Measurements from ENCODE around the gene PRRT1B.

The PRRT1B gene

DNA sequence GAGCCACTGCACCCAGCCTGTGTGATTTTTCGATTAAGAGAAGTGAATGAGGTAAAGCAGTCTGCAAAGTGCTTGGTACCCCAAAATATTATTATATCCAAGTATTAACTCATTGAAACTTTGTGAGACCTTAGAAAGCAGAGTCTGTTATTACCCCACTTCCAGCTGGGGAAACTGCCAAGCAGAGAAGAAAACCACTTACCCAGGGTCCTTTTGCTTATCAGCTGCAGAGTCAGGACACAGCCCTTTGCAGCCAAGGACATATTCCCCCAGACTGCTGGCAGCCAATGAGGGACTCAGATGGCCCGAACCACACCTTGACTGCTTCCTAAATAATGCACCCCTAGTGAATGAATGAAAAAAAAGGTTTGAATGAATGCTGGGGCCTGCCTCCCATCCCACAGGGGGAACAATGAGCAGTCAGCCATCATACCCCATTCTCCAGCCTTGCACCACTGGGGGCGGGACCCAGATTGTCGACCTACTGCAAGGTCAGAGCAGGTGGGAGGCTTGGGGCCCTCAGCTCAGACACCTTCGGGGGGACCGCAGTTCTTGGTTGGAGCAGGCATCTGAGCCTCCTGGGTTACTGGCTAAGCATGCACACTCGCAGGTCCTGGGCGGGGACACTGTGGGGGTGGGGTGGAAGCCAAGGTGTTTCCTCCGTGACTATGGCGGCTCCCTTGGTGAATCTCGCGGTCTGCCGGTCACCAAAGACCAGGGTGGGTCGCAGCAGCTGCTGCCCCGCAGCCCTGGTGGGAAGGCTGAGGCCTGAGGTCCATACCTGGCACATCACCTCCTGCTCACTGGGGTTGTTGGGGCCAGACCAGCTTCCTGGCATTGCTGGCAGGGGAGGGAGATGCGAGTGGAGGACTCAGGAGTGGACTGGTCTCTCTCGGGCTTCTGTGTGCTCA, 29.7 kb downstream of the PRRT1B start:
- Histone ChIP-seq H3K27ac (no peak overlapping the region), H3K36me3 (replicated peaks) (peaks cover 11% of the 10 kb centered on the region), H3K27me3 (replicated peaks) (no peaks in the 10 kb centered on the region), H3K4me3 (ENCODE audit: low read depth, low read length) (no peak overlapping the region)
- in situ Hi-C loops (cut with HindIII; ENCODE audit: low pct_ligation_motif_present, low sequenced_read_pairs) = no loop called here
- DNase-seq = no peak
- TF ChIP-seq, protein P1, sequence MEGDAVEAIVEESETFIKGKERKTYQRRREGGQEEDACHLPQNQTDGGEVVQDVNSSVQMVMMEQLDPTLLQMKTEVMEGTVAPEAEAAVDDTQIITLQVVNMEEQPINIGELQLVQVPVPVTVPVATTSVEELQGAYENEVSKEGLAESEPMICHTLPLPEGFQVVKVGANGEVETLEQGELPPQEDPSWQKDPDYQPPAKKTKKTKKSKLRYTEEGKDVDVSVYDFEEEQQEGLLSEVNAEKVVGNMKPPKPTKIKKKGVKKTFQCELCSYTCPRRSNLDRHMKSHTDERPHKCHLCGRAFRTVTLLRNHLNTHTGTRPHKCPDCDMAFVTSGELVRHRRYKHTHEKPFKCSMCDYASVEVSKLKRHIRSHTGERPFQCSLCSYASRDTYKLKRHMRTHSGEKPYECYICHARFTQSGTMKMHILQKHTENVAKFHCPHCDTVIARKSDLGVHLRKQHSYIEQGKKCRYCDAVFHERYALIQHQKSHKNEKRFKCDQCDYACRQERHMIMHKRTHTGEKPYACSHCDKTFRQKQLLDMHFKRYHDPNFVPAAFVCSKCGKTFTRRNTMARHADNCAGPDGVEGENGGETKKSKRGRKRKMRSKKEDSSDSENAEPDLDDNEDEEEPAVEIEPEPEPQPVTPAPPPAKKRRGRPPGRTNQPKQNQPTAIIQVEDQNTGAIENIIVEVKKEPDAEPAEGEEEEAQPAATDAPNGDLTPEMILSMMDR (IDR thresholded peaks at IDR 0.05; ENCODE audit: low read depth, low read length, missing control alignments) = no peak

DNA sequence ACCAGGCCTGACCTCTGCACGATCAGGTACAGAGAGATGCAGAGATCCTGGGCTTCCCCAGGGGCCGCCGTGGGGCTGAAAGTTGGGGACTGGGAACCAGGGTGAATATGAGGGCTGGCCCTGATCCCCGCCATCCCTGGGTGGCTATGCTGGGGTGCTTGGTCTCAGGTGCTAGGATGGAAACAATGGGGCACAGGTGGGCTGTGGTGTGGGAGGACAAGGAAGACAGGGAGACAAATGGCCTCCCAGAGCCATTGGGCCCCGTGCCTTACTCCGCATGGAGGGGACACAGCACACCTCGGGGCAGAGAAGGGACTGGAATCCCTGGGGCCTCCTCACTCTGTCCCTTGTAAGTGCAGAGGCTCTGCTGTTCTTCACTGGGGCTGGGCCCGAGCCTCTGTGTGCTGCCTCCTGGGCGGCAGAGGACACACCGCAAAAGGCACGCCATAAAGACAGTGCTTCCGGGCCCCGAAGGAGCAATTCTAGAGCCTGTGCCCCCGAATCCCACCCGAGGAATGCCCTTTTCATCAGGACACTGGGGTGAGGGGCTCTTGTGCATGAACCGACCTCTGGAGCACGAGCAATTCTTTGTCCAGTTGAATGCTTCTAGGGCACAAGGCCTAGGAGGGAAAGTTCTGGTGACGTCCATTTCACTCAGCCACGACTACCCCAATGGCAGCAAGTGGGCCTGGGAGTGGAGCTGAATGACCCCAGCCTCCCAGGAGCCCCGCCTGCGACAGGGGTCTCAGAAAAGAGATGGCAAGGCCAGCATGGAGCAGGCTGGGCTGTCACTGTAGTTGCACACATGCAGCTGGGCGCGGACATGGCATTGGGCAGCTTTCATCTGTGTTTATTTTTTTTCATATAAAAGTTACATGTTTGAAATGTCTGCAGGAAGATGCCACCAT, 30.9 kb downstream of the PRRT1B start:
- in situ Hi-C loops (cut with HindIII; ENCODE audit: low pct_ligation_motif_present, low sequenced_read_pairs) = no loop called here

DNA sequence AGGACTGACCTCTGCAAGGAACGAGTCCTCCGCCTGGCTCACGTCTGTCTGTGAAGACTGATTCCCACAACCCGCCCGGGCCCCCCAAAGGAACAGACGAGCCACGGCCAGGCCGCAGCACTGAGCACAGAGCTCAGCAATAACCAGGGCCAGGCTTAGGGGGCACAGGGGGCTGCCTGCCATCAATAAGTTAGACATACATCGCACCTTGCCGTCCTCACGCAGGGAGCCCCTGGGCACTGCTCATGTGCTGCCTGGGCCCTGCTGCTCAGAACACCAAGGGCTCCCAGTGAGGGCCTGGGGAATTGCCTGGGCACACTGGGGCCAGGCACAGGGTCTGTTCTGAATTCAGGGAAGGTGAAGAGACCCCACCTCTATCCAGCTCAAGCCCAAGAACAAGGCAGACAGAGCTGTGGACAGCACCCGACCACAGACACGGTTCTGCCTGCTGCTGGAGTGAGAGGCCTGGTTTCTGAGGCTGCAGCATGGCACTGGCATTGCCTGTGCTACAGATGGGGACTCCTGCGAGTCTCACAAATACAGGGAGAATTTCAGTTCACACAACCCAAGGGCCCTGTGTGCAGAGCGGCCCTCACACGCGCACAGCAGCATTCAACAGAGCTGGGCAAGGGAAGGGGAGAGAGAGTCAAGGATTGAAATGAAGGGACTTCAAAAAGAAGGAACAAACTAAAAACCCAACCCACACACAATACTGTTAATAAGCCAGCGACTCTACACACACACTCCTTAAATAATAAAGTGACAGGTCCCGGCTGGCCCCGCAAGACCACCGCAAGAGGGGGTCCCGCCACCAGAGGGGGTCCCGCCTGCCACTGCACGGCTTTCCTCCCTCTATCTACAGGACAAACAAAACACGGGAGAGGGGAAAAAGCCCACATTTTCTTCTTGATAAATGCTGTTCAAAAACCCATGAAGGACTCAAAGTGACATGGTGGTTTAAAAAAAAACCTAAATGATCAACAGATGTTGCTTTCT, 32.0 kb downstream of the PRRT1B start:
- in situ Hi-C loops (cut with HindIII; ENCODE audit: low pct_ligation_motif_present, low sequenced_read_pairs) = no loop called here
- Histone ChIP-seq H3K27me3 (replicated peaks) (no peaks in the 10 kb centered on the region), H3K36me3 (replicated peaks) (peaks cover 18% of the 10 kb centered on the region), H3K27ac (no peak overlapping the region), H3K4me3 (ENCODE audit: low read depth, low read length) (no peak overlapping the region)
- TF ChIP-seq, protein P1 (IDR thresholded peaks at IDR 0.05; ENCODE audit: low read depth, low read length, missing control alignments) = no peak
- DNase-seq = no peak

More for the DNA sequence above, 30.9 kb downstream of the PRRT1B start:
- H3K27me3 ChIP-seq (replicated peaks) = no peaks in the 10 kb centered on the region
- no peak for DNase-seq
- H3K27ac ChIP-seq = no peak overlapping the region
- H3K4me3 ChIP-seq (ENCODE audit: low read depth, low read length) = no peak overlapping the region
- peaks cover 18% of the 10 kb centered on the region for H3K36me3 ChIP-seq (replicated peaks)
- TF ChIP-seq, protein P1 (IDR thresholded peaks at IDR 0.05; ENCODE audit: low read depth, low read length, missing control alignments) = no peak

DNA sequence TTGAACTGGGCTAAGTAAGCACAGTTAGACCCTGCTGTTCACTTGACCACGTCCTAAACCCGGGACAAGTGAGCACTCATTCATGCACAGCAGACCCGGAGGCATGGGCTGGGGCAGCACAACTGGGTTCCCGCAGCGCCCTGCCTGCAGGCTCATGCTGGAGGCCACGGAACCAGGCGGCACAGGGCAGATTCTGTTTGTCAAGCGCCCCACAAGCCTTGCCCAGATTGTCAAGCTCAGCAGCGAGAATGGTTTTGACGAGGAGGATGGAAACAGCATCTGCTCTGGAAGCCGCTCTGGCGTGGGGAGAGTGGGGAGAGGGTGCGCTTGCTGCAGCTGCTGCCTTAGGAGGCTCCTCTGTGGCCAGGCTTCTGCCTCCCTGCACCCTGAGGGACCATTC, 32.7 kb downstream of the PRRT1B start:
- H3K27ac ChIP-seq = no peak overlapping the region
- in situ Hi-C loops (cut with HindIII; ENCODE audit: low pct_ligation_motif_present, low sequenced_read_pairs) = no loop called here
- no peak for DNase-seq

More for the DNA sequence above, 32.7 kb downstream of the PRRT1B start:
- Histone ChIP-seq H3K4me3 (ENCODE audit: low read depth, low read length) (no peak overlapping the region), H3K27me3 (replicated peaks) (no peaks in the 10 kb centered on the region), H3K36me3 (replicated peaks) (peaks cover 18% of the 10 kb centered on the region)
- TF ChIP-seq, protein P1 (IDR thresholded peaks at IDR 0.05; ENCODE audit: low read depth, low read length, missing control alignments) = no peak

All from brain microvascular endothelial cell (primary cell).